WERI-Rb-1 (cell line): ENCODE results near the gene TBXAS1.

Experiments used
- DNase-seq: peaks from one replicate; pipeline ENCODE4 v3.0.0-alpha.2; 2020
- H3K27ac ChIP-seq: fragments of 250-450 bp; sonication (Bioruptor Pico); 2 replicates; pipeline ENCODE4 v1.5.1; 2020; ENCODE audit warnings: mild to moderate bottlenecking, moderate library complexity
- H3K27me3 ChIP-seq: fragments of 250-450 bp; sonication (Bioruptor Pico); 2 replicates; pipeline ENCODE4 v1.5.1; 2021; ENCODE audit warnings: mild to moderate bottlenecking, low read depth, moderate library complexity; ENCODE audit not compliant: insufficient read depth, severe bottlenecking
- H3K36me3 ChIP-seq: fragments of 250-450 bp; sonication (Bioruptor Pico); 2 replicates; pipeline ENCODE4 v1.5.1; 2020; ENCODE audit warnings: mild to moderate bottlenecking, moderate library complexity
- H3K4me3 ChIP-seq: 2 replicates; pipeline ENCODE4 v1.5.1; 2011; ENCODE audit warnings: low read depth, mild to moderate bottlenecking, control low read depth, low read length
- H3K9me3 ChIP-seq: fragments of 250-450 bp; sonication (Bioruptor Pico); 2 replicates; pipeline ENCODE4 v1.5.1; 2021; ENCODE audit warnings: mild to moderate bottlenecking, moderate library complexity; ENCODE audit not compliant: severe bottlenecking
- TF ChIP-seq, protein P1 (sequence below): IDR thresholded peaks from 2 replicates; pipeline ENCODE4 v1.5.1; 2011; ENCODE audit warnings: low read depth, mild to moderate bottlenecking, control low read depth, inconsistent platforms, low read length

TBXAS1 gene

DNA sequence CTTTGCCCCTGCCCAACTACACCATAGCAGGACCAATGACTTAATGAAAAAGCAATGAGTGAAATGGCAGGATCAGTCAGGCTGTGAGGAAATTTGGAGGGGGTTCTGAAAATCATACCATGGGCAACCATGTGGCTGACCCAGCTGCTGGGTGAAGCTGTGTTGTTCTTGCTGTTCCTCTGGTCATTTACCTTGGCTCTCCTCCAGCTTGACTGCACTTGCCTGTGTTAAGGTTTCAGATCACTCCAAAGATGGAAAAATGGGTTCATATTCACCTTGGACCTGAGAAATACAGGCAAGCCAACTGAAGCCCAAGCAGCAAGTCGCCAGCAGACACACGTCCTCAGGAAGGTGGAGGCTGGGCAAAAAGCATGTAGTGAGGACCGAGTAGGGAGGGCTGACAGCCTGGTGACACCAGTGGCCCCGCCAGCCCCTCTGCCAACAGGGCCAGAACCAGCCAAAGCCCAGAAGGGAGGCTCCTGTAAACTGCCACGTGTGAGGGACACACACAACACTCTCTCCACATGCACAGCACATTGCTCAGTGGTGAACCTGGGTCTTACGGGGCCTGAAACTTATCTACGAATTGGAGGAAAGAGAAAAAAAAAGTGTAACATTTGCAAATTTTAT, 193.6 kb downstream of the TBXAS1 start:
- TF ChIP-seq, protein P1, sequence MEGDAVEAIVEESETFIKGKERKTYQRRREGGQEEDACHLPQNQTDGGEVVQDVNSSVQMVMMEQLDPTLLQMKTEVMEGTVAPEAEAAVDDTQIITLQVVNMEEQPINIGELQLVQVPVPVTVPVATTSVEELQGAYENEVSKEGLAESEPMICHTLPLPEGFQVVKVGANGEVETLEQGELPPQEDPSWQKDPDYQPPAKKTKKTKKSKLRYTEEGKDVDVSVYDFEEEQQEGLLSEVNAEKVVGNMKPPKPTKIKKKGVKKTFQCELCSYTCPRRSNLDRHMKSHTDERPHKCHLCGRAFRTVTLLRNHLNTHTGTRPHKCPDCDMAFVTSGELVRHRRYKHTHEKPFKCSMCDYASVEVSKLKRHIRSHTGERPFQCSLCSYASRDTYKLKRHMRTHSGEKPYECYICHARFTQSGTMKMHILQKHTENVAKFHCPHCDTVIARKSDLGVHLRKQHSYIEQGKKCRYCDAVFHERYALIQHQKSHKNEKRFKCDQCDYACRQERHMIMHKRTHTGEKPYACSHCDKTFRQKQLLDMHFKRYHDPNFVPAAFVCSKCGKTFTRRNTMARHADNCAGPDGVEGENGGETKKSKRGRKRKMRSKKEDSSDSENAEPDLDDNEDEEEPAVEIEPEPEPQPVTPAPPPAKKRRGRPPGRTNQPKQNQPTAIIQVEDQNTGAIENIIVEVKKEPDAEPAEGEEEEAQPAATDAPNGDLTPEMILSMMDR = no peak
- Histone ChIP-seq H3K27ac (no peak overlapping the region), H3K27me3 (no peaks in the 10 kb centered on the region), H3K36me3 (no peaks in the 10 kb centered on the region), H3K9me3 (no peaks in the 10 kb centered on the region), H3K4me3 (no peak overlapping the region)
- no peak for DNase-seq

DNA sequence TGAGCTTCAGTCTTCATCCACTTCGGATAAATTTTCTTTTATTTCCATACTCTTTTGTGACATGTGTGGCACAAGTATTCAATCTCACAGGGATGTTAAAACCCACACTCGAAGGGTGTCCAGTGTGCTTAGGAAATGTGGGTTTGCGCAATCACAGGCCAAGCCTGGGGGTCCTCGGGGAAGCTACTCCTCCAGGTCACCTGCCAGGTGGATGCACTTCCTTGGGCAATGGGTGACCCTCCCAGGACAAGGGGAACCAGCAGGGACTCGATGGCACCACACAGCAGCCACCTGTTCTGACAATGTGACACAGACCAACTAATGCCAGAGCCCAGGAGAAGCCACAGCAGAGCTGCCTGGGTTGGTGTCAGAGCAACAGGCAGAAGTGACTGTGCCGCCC, 194.7 kb downstream of the TBXAS1 start:
- no peak for DNase-seq
- Histone ChIP-seq H3K27ac (no peak overlapping the region), H3K4me3 (no peak overlapping the region), H3K27me3 (no peaks in the 10 kb centered on the region), H3K36me3 (no peaks in the 10 kb centered on the region), H3K9me3 (no peaks in the 10 kb centered on the region)
- TF ChIP-seq, protein P1 = no peak

DNA sequence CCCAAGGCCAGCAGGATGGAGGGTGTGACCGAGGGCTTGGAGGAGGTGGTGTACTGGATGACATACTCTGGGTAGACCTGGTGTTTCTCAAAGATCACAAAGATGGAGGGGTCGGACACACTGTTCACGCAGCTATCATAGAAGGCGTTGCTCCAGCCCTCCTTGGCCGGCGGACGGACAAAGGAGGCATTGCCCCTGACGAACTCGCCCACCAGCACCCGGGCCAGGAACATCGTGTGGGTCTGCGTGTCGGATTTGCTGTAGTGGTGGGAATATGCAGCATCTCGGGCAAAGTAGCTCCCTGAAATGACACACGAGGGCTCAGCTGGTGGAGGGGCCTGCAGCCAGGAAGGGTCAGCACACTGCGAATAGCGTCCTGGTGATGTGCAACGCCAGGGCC, 195.5 kb downstream of the TBXAS1 start:
- Histone ChIP-seq H3K36me3 (no peaks in the 10 kb centered on the region), H3K27me3 (no peaks in the 10 kb centered on the region), H3K4me3 (no peak overlapping the region), H3K27ac (no peak overlapping the region), H3K9me3 (no peaks in the 10 kb centered on the region)
- no peak for DNase-seq
- TF ChIP-seq, protein P1 = no peak

DNA sequence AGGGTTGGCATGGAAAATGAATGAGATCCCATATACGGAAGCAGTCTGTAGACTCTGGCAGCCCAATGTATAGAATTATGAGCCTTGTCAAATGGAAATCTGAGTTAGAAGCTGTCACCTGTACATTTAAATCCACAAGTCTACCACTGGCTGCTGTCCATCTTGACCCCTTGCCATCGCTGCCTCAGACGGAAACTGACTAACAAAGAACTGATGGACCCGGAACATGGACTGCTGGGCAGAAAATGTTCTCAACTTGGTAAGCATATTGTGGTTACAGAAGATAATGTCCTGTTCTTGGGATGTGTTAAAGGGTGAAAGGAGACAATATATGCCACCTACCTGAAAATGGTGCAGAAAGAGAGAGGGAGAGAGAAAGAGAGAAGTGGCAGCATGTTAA, 196.2 kb downstream of the TBXAS1 start:
- H3K9me3 ChIP-seq = no peaks in the 10 kb centered on the region
- TF ChIP-seq, protein P1 = no peak
- H3K36me3 ChIP-seq = no peaks in the 10 kb centered on the region
- no peak overlapping the region for H3K4me3 ChIP-seq
- no peaks in the 10 kb centered on the region for H3K27me3 ChIP-seq
- H3K27ac ChIP-seq = no peak overlapping the region
- no peak for DNase-seq

DNA sequence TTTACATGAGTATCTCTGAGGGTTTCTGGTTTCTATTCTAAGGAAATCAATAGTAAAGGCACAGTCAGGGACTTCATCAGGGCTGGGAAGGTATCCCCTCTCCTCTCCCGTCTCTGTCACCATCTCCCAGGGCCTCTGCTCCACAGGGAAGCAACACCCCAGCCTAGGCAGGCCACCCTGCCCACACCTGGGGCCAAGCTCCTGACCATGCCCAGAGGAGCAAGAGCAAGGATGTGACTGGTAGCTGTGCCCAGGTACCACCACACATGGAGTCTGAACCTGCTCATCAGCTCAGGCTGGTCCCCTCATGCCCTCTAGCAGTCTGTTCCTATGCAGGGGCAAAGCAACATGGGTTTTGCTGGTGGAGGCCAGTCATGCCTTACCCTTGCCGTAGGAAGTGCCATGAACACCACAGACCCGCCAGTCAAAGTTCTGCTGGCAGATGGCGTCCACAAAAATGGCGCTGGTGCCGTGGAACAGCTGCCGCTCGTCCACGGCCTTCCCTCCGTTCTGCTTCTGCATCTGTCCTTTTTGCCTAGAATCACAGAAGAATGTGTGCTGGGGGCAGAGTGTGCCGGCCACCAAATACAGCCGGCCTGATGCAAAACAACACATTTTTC, 196.9 kb downstream of the TBXAS1 start:
- no peak overlapping the region for H3K27ac ChIP-seq
- no peak for DNase-seq
- H3K9me3 ChIP-seq = no peaks in the 10 kb centered on the region
- H3K4me3 ChIP-seq = no peak overlapping the region
- TF ChIP-seq, protein P1 = no peak
- H3K27me3 ChIP-seq = no peaks in the 10 kb centered on the region
- no peaks in the 10 kb centered on the region for H3K36me3 ChIP-seq

DNA sequence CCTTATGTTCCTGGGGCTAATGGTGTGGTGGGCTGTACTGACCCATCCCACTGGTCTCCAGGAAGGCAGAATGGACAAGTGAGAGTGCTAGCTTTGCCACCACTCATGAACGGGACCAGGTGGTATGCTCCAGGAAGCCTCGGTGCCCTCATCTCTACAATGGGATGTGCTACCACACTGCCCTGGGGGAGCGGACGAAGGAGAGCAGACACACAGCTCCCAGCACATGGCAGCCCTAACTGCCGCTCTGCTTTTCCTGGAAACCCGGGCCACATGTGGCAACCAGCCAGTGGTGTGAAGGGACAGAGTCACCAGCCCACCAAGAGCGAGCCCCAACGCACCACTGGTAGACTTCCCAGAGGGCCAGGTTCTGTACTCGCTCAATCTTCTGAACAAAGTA, 197.9 kb downstream of the TBXAS1 start:
- Histone ChIP-seq H3K9me3 (no peaks in the 10 kb centered on the region), H3K27me3 (no peaks in the 10 kb centered on the region), H3K36me3 (no peaks in the 10 kb centered on the region), H3K27ac (no peak overlapping the region), H3K4me3 (no peak overlapping the region)
- no peak for DNase-seq
- TF ChIP-seq, protein P1 = no peak
